T-helper 17 cell (primary cell): ENCODE measurements around the gene MSL1. TPM values are rescaled to one million over a fixed set of nuclear protein-coding genes. Genes with fewer than 3 reads are reported as not detected.

ENCODE experiments used
- total RNA-seq, 4 donors: library from RNA in 2 of 4; stranded (reverse) in 2 of 4; gene quantifications; one replicate each; pipeline ENCODE4 v1.2.3 and lab custom pipeline; 2022 to 2026

Gene MSL1
- total RNA-seq, 2 donors from 2014 or later = 101 to 106 TPM

Other genes with a start within 250 kb of the MSL1 start
- gene GSDMB, start 203.3 kb upstream of the MSL1 start, total RNA-seq = 10 to 100 TPM; 17.2 to 28.6 TPM
- gene ORMDL3, start 194.4 kb upstream of the MSL1 start, total RNA-seq = 10 to 100 TPM; 76.0 to 88.9 TPM
- not detected for gene LRRC3C, start 194.2 kb upstream of the MSL1 start, total RNA-seq
- under 1 TPM in 1 of 2 donors, not detected in 1; 0.26 TPM for gene GSDMA, start 159.0 kb upstream of the MSL1 start, total RNA-seq
- gene PSMD3, start 141.2 kb upstream of the MSL1 start, total RNA-seq = 10 to 100 TPM; 51.8 to 63.9 TPM
- not detected for gene CSF3, start 106.5 kb upstream of the MSL1 start, total RNA-seq
- gene MED24, start 67.6 kb upstream of the MSL1 start, total RNA-seq = 10 to 100 TPM; 73.7 to 77.5 TPM
- 10 to 100 TPM; 29.8 to 32.2 TPM for gene THRA, start 59.0 kb upstream of the MSL1 start, total RNA-seq
- gene NR1D1, start 21.4 kb upstream of the MSL1 start, total RNA-seq = 100 to 1,000 TPM; 102 to 145 TPM
- 100 to 1,000 TPM; 168 to 176 TPM for gene CASC3, start 18.6 kb downstream of the MSL1 start, total RNA-seq
- 10 to 100 TPM in 1 of 2 donors, 1 to 10 TPM in 1; 6.9 to 10.5 TPM for gene RAPGEFL1, start 55.5 kb downstream of the MSL1 start, total RNA-seq
- gene WIPF2, start 97.3 kb downstream of the MSL1 start, total RNA-seq = 10 to 100 TPM; 26.4 to 33.1 TPM
- 1 to 10 TPM; 1.2 to 2.7 TPM for gene CDC6, start 165.9 kb downstream of the MSL1 start, total RNA-seq
- 100 to 1,000 TPM in 1 of 2 donors, 10 to 100 TPM in 1; 97.0 to 106 TPM for gene RARA, start 187.2 kb downstream of the MSL1 start, total RNA-seq
- gene GJD3, start 242.8 kb downstream of the MSL1 start, total RNA-seq = not detected